Measurements from ENCODE around the gene CD82.
"Not testable (repeated sequence)": the region's sequence is repeated elsewhere in the genome, so short reads cannot be mapped to it uniquely, and the experiment has no call there.

CD82 gene

DNA sequence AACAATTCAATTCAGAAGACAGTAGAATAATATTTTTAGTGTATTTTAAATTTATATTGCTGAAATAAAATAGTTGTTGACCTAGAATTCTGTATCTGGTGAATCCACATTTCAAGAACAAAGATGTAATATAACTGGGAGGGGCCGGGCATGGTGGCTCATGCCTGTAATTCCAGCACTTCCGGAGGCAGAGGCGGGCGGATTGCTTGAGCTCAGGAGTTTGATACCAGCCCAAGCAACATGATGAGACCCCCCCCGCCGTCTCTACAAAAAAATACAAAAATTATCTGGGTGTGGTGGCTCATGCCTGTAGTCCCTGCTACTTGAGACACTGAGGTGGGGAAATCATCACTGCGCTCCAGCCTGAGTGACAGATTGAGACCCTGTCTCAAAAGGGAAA, 72.6 kb downstream of the CD82 start:
- DNase-seq, result no peak

DNA sequence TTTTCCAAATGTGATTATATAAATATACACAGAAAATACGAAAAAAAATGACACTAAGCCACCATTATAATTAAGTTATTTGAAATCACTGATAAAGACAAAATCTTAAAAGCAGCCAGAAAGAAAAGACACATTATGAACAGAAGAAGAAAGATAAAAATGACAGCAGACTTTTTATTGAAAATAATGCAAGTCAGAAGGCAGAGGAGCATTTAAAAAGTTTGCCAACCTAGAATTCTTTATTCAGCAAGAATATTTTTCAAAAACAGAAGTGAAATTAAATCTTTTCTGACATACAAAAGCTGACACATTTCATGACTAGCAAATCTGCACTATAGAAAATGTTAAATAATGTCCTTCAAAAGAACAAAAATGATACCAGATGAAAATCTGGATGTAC, 77.8 kb downstream of the CD82 start:
- DNase-seq, result no peak

DNA sequence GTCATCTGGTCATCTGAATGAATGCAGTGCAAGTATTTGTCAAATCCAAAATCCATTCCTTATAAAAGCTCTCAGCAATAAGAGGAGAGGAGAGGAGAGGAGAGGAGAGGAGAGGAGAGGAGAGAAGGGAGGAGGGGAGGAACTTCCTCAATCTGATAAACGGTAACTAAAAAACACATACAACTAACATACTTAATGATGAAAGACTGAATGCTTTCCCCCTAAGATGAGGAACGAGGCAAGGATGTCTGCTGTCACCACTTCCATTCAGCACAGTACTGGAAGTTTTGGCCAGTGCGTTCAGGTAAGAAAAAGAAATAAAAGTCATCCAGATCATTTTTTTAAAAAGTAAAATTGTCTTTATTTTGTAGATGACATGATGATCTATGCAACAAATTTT, 80.4 kb downstream of the CD82 start:
- no peak for DNase-seq

GRCh38 chr11:44647255-44647955, 81.9 kb downstream of the CD82 start:
- DNase-seq, result not testable (repeated sequence)

GRCh38 chr11:44648109-44648508, 82.6 kb downstream of the CD82 start:
- DNase-seq, result no peak

DNA sequence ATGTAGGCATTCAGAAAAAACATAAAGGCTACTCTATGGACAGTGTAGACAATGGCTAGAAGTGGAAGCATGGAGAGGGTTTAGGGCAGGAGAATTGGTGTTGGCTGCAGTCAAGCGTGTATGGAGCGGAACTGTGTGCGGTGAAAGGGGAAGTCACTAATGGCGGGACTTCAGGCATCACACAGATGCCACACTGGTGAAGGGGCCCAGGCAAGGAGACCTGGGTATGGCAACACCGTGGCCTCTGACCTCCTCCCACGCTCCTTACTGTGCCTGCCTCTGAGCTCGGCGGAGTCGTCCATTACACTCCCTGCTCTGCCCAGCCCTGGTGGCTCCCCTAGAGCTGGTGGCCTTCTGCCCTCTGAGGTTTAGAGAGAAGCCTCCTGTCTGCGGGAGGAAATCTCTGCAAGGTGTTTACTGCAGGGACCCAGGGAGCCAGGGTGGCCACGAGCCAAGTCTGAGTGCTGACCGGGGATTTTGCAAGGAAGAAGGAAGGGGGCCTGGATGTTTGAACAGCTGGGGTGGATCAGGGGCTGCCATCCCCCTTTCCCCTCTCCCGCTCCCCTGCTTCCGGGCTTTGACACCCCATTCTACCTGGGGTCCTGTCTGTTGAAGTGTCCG, 86.2 kb downstream of the CD82 start:
- no peak for DNase-seq

DNA sequence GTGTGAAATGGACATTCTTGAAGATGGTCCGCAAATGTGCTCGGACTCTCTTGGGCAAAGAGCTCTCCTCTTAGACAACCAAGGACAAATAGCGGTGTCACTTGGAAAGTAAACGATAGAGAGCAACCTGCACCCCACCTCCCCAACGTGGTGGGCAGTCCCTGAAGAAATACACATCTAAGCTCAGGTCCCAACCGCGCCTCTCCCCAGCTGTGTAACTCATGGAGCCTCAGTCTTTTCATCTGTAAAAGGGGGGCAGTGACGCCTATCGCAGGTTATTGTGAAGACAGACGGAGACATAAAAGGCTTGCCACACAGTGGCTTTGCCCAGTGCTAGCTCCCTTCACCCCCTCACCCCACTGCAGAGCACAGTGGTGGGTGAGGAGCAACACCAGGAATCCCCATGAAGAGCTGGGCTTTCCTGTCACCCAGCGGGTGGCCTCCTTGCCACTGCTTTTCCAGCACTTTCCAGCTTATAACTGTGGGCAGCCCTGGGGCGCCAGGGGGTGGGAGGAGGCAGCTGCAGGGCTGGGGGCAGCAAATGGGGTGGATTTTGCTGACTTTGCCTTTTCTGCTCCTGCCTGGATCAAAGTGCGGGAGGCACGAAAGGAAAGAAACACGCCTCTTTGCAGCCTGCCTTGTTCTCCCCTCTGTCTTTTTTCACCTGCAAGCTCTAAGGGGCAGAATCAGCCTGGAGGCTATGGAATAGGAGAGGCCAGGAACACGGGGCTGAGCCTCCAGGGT, 87.6 kb downstream of the CD82 start:
- no peak for DNase-seq

DNA sequence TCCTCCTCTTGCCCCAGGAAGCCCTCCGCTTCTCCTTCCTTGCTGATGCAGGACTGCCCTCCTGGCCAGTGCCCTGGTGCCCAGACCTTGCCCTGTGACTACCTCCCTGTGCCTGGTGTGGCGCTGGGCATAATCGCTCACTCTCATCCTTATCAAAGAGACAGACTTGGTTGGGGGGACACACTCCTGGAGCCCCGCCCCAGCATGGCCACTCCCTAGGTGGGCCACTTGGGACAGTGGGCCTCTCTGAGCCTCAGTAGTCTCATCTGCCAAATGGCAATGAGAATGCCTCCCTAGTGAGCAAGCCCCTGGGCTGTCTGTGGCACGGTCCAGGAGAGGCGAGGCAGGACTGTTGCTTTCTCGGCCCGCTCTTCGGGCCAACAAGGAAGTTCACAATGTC, 88.6 kb downstream of the CD82 start:
- DNase-seq, result no peak

- DNase-seq, result no peak
Measured at GRCh38 chr11:44654596-44654995, 89.1 kb downstream of the CD82 start.

DNA sequence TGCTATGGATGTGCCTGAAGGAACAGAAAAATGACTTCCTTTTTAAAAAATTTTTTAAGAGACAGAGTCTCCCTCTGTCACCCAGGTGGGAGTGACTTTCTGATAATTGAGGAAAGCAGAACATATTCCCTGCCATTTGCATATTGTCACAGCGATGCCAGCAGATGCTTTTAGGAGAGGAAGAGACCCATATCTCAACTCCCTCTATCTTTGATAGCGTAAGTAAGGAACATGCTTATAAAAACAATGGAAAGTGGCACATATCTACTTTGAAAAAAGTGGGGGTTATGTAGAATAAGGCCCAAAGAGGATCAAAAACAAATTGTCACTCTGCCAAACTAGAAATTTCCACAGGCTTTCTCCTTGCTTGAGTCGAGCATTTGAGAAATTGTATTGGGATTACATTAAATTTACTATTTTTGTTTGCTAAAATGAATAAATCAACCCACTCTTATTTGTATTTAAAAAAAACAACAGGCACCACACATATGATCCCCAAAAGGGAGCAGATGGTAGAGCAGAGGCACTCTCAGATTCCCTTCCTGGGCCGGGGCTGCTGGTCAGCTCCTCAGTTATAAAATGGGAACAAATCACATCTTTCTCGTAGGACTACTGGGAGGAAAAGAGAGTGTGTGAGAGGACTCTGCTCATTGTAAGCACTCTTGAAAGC, 92.5 kb downstream of the CD82 start:
- DNase-seq, result no peak

DNA sequence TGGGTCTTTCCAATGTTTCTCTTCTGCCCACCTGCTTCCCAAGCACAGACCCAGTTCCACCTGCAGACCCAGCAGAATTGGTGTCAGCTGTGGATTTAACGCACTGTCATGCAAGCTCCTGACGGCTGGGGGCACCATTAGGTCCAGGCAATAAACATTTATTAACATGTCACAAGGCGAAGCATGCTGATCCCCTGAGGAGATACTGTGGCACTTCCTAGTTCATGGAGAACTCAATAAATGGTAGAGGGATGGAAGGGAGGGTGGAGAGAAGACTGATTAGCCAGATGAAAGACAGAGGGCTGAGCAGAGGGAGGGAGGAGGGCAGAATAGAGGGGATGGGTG, 93.0 kb downstream of the CD82 start:
- no peak for DNase-seq

GRCh38 chr11:44659641-44660040, 94.2 kb downstream of the CD82 start:
- no peak for DNase-seq

GRCh38 chr11:44660535-44660934, 95.1 kb downstream of the CD82 start:
- DNase-seq, result not testable (repeated sequence)

DNA sequence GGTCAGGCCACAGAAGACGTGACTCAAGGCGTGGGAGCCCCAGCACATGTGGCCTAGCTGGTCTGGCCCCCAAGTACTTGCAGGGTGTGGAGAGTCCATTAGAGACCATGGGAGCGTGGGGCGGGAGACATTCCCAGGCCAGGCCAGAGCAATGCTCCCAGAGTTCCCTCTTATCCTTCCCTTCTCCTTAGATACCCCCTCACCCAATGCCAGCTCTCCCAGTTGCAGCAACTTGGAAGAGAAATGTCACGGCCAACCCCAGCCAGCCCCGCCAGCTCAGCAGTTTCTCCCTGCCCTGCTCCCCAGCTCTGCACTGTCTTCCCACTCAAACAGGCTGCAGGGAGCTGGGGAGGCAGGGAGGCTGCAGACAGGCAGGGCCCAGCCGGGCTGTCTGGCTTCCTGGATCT, 95.9 kb downstream of the CD82 start:
- no peak for DNase-seq

All from GOT3 (cell line).